GM06990 (cell line): ENCODE measurements around the gene ORM2.

ENCODE experiments used
- DNase-seq: peaks from one replicate; pipeline ENCODE4 v3.0.0-alpha.2; 2011; ENCODE audit not compliant: insufficient read length; ENCODE audit errors: extremely low read depth
- H3K27me3 ChIP-seq: replicated peaks from 2 replicates; pipeline ENCODE4 v1.6.0; 2011; ENCODE audit warnings: low read length; ENCODE audit not compliant: control insufficient read depth, insufficient read depth
- H3K36me3 ChIP-seq: 2 replicates; pipeline ENCODE4 v1.5.1; 2011; ENCODE audit warnings: low read length; ENCODE audit not compliant: control insufficient read depth, insufficient read depth
- H3K4me3 ChIP-seq: replicated peaks from 2 replicates; pipeline ENCODE4 v1.5.1; 2011; ENCODE audit warnings: low read depth, mild to moderate bottlenecking, control low read depth, low read length
- CTCF ChIP-seq: IDR thresholded peaks from 2 replicates; pipeline ENCODE4 v1.5.1; 2011; ENCODE audit warnings: low read length, control low read depth, mild to moderate bottlenecking, inconsistent platforms; ENCODE audit not compliant: insufficient read depth, poor library complexity, severe bottlenecking

The ORM2 gene

GRCh38 chr9:114348906-114349482 lies 19.3 kb downstream of the ORM2 start:
- peaks cover 56% of the 10 kb centered on the region for H3K36me3 ChIP-seq

GRCh38 chr9:114349713-114350480 lies 20.2 kb downstream of the ORM2 start:
- DNase-seq = no peak
- Histone ChIP-seq H3K36me3 (peaks cover 48% of the 10 kb centered on the region), H3K27me3 (no peaks in the 10 kb centered on the region), H3K4me3 (no peak overlapping the region)
- no peak for TF ChIP-seq CTCF

More at GRCh38 chr9:114348906-114349482, 19.3 kb downstream of the ORM2 start:
- no peak for TF ChIP-seq CTCF
- peak; percentile 74 for DNase-seq
- no peak overlapping the region for H3K4me3 ChIP-seq
- no peaks in the 10 kb centered on the region for H3K27me3 ChIP-seq

GRCh38 chr9:114350636-114351401 lies 21.1 kb downstream of the ORM2 start:
- no peak for TF ChIP-seq CTCF
- Histone ChIP-seq H3K36me3 (peaks cover 47% of the 10 kb centered on the region), H3K4me3 (no peak overlapping the region), H3K27me3 (no peaks in the 10 kb centered on the region)
- no peak for DNase-seq

GRCh38 chr9:114351932-114352331 lies 22.3 kb downstream of the ORM2 start:
- peaks cover 47% of the 10 kb centered on the region for H3K36me3 ChIP-seq
- TF ChIP-seq CTCF = no peak
- DNase-seq = no peak

GRCh38 chr9:114355821-114356220 lies 26.2 kb downstream of the ORM2 start:
- H3K4me3 ChIP-seq = no peak overlapping the region
- peaks cover 44% of the 10 kb centered on the region for H3K36me3 ChIP-seq
- DNase-seq = no peak
- no peak for TF ChIP-seq CTCF
- H3K27me3 ChIP-seq = no peaks in the 10 kb centered on the region

More at GRCh38 chr9:114351932-114352331, 22.3 kb downstream of the ORM2 start:
- H3K4me3 ChIP-seq = no peak overlapping the region
- no peaks in the 10 kb centered on the region for H3K27me3 ChIP-seq
